ENCODE measurements around the gene ASIP.

GRCh38 chr20:34305333-34306230, 64.4 kb downstream of the ASIP start:
- TF ChIP-seq CTCF (IDR thresholded peaks at IDR 0.05; ENCODE audit: low read length) (no peak), EZH2 (optimal IDR thresholded peaks at IDR 0.05; ENCODE audit: low read depth, low read length) (no peak), EZH2phosphoT487 (IDR thresholded peaks at IDR 0.05; ENCODE audit: low read length) (no peak)
